HL-60 (cell line): ENCODE measurements around the gene KCMF1.

Experiments used
- DNase-seq, 2 experiments: peaks; one replicate each; pipeline ENCODE4 v3.0.0-alpha.2; 2010 to 2020; ENCODE audit warnings: low read depth in 1 of 2, low spot score in 1 of 2
- H3K27ac ChIP-seq: fragments of 250-450 bp; sonication (Bioruptor Pico); replicated peaks from 2 replicates; pipeline ENCODE4 v1.5.1; 2020; ENCODE audit warnings: mild to moderate bottlenecking, moderate library complexity
- H3K27me3 ChIP-seq: fragments of 250-450 bp; sonication (Bioruptor Pico); 2 replicates; pipeline ENCODE4 v1.5.1; 2021; ENCODE audit warnings: mild to moderate bottlenecking, moderate library complexity; ENCODE audit not compliant: insufficient read depth, poor library complexity, severe bottlenecking
- H3K4me3 ChIP-seq: replicated peaks from 2 replicates; pipeline ENCODE4 v1.5.1; 2011; ENCODE audit warnings: mild to moderate bottlenecking, control low read depth, low read length; ENCODE audit not compliant: insufficient read depth
- GABPA ChIP-seq: IDR thresholded peaks from 2 replicates; pipeline ENCODE4 v1.6.1; 2012; ENCODE audit warnings: low read depth
- POLR2AphosphoS5 ChIP-seq: IDR thresholded peaks from 2 replicates; pipeline ENCODE4 v1.6.1; 2012; ENCODE audit warnings: low read depth
- SPI1 ChIP-seq: IDR thresholded peaks from 2 replicates; pipeline ENCODE4 v1.6.1; 2012; ENCODE audit warnings: low read depth, mild to moderate bottlenecking, borderline replicate concordance
- TF ChIP-seq, protein P1 (sequence below): IDR thresholded peaks from 2 replicates; pipeline ENCODE4 v1.6.1; 2012; ENCODE audit warnings: low read depth; ENCODE audit not compliant: insufficient replicate concordance
- TF ChIP-seq, protein P2 (sequence below): IDR thresholded peaks from one replicate; pipeline ENCODE4 v1.5.1; 2011; ENCODE audit warnings: low read length, control low read depth, inconsistent platforms; ENCODE audit not compliant: insufficient read depth

KCMF1 gene

DNA sequence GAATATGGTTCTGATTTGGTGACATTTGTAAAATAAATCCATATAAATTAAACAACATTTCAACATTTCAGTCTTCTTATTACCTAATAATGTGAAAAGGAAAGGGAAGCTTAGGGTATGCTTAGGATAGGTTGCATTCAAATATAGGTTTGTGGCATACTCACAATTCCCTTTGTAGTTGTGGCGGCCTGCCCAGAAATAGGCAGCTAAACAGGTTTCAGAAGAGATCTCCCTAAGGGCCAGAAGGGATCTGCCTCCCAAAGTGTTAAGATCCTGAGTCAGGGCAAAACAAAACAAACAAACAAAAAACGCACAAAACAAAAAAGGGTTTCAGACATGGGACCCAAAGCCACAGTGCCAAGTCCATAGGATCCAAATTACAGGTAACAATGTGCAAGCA lies 120.9 kb downstream of the KCMF1 start:
- Histone ChIP-seq H3K27me3 (no peaks in the 10 kb centered on the region), H3K27ac (no peak overlapping the region), H3K4me3 (no peak overlapping the region)
- TF ChIP-seq SPI1: no peak
- TF ChIP-seq POLR2AphosphoS5: no peak
- TF ChIP-seq, protein P1, sequence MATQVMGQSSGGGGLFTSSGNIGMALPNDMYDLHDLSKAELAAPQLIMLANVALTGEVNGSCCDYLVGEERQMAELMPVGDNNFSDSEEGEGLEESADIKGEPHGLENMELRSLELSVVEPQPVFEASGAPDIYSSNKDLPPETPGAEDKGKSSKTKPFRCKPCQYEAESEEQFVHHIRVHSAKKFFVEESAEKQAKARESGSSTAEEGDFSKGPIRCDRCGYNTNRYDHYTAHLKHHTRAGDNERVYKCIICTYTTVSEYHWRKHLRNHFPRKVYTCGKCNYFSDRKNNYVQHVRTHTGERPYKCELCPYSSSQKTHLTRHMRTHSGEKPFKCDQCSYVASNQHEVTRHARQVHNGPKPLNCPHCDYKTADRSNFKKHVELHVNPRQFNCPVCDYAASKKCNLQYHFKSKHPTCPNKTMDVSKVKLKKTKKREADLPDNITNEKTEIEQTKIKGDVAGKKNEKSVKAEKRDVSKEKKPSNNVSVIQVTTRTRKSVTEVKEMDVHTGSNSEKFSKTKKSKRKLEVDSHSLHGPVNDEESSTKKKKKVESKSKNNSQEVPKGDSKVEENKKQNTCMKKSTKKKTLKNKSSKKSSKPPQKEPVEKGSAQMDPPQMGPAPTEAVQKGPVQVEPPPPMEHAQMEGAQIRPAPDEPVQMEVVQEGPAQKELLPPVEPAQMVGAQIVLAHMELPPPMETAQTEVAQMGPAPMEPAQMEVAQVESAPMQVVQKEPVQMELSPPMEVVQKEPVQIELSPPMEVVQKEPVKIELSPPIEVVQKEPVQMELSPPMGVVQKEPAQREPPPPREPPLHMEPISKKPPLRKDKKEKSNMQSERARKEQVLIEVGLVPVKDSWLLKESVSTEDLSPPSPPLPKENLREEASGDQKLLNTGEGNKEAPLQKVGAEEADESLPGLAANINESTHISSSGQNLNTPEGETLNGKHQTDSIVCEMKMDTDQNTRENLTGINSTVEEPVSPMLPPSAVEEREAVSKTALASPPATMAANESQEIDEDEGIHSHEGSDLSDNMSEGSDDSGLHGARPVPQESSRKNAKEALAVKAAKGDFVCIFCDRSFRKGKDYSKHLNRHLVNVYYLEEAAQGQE: no peak
- TF ChIP-seq GABPA: no peak
- TF ChIP-seq, protein P2, sequence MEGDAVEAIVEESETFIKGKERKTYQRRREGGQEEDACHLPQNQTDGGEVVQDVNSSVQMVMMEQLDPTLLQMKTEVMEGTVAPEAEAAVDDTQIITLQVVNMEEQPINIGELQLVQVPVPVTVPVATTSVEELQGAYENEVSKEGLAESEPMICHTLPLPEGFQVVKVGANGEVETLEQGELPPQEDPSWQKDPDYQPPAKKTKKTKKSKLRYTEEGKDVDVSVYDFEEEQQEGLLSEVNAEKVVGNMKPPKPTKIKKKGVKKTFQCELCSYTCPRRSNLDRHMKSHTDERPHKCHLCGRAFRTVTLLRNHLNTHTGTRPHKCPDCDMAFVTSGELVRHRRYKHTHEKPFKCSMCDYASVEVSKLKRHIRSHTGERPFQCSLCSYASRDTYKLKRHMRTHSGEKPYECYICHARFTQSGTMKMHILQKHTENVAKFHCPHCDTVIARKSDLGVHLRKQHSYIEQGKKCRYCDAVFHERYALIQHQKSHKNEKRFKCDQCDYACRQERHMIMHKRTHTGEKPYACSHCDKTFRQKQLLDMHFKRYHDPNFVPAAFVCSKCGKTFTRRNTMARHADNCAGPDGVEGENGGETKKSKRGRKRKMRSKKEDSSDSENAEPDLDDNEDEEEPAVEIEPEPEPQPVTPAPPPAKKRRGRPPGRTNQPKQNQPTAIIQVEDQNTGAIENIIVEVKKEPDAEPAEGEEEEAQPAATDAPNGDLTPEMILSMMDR: no peak
- DNase-seq: no peak

DNA sequence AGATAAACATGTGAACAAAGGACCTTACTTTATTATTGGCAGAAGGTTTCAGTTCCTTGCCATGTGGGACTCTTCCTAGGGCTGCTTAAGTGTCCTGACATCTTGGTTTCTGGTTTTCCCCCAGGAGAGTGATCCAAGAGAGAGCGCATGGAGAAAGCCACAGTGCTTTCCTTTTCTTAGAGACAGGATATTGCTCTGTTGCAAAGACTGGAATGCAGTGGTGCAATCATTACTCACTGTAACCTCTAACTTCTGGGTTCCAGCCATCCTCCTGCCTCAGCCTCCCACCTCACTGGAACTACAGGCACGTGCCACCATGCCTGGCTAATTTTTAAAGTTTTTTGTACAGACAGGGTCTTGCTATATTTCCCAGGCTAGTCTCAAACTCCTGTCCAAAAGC lies 124.1 kb downstream of the KCMF1 start:
- Histone ChIP-seq H3K4me3 (no peak overlapping the region), H3K27me3 (no peaks in the 10 kb centered on the region), H3K27ac (no peak overlapping the region)
- TF ChIP-seq, protein P2: no peak
- TF ChIP-seq, protein P1: no peak
- TF ChIP-seq SPI1 (no peak), POLR2AphosphoS5 (no peak), GABPA (no peak)
- DNase-seq: no peak

DNA sequence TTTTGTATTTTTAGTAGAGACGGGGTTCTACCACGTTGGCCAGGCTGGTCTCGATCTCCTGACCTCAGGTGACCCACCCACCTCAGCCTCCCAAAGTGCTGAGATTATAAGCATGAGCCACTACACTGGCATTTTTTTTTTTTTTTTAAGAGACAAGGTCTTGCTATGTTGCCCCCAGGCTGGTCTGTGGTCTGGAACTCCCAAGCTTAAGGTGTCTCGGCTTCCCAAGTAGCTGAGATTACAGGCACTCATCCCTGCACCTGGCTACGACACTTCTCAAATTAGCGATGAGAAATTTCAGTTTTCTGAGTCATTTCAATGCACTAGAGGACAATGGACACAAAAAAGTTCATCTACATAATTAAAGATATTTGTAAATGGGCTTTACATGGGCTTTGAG lies 125.7 kb downstream of the KCMF1 start:
- Histone ChIP-seq H3K4me3 (no peak overlapping the region), H3K27ac (no peak overlapping the region), H3K27me3 (no peaks in the 10 kb centered on the region)
- TF ChIP-seq GABPA (no peak), SPI1 (no peak), POLR2AphosphoS5 (no peak)
- TF ChIP-seq, protein P1: no peak
- TF ChIP-seq, protein P2: no peak
- no peak for DNase-seq
